ENCODE data around the gene TMEM184A. TPM values are rescaled to one million over a fixed set of nuclear protein-coding genes. Genes with fewer than 3 reads are reported as not detected.
A peak's percentile ranks its signal among the peaks of the same experiment; 100 is the strongest.

TMEM184A gene
- total and polyA plus RNA-seq, 2 of the 13 experiments (the other 11 are each of a cell fraction or from before 2014, with no cell fraction given) = 9.5 to 20.4 TPM

GRCh38 chr7:1555813-1556543 lies at the start of gene TMEM184A (continued):
- TF ChIP-seq ZNF414 (CRISPR knock-in tag; IDR thresholded peaks at IDR 0.05) = no peak; the same call in 1 of the 2 replicates
- TF ChIP-seq TP53 (CRISPR knock-in tag; conservative IDR thresholded peaks at IDR 0.05) = no peak; the same call in none of the 2 replicates
- peak; percentile 92 for TF ChIP-seq SAP130 (CRISPR knock-in tag; IDR thresholded peaks at IDR 0.05; ENCODE audit: low read depth)
- TF ChIP-seq SRY (CRISPR knock-in tag; IDR thresholded peaks at IDR 0.05) = 0 out of 2 replicates have a peak, but pooled peaks have one; percentile 18
- no peak for TF ChIP-seq NFYB (CRISPR knock-in tag; IDR thresholded peaks at IDR 0.05)
- no peak for TF ChIP-seq ZNF761 (CRISPR knock-in tag; conservative IDR thresholded peaks at IDR 0.05)
- TF ChIP-seq USF2 (IDR thresholded peaks at IDR 0.05; ENCODE audit: low read depth, low read length) = no peak
- peak; percentile 70; the same call in 1 of the 2 replicates for TF ChIP-seq USF2 (CRISPR knock-in tag; IDR thresholded peaks at IDR 0.05; ENCODE audit: borderline replicate concordance)
- peak; percentile 74 for TF ChIP-seq POLR2G (IDR thresholded peaks at IDR 0.05; ENCODE audit: low read depth, low read length)
- TF ChIP-seq ZFP62 (CRISPR knock-in tag; IDR thresholded peaks at IDR 0.05) = no peak
- peak; percentile 87 for TF ChIP-seq ARNT2 (CRISPR knock-in tag; IDR thresholded peaks at IDR 0.05; ENCODE audit: low read depth)
- no peak for TF ChIP-seq SRSF9 (IDR thresholded peaks at IDR 0.05; ENCODE audit: borderline replicate concordance, insufficient read depth, low read depth, low read length, poor library complexity, severe bottlenecking)
- TF ChIP-seq RXRB (CRISPR knock-in tag; IDR thresholded peaks at IDR 0.05; ENCODE audit: borderline replicate concordance) = peak; percentile 81
- peak; percentile 76 for TF ChIP-seq ZNF547 (CRISPR knock-in tag; IDR thresholded peaks at IDR 0.05)
- no peak for TF ChIP-seq FOXA1 (IDR thresholded peaks at IDR 0.05)
- peak; percentile 43; the same call in 1 of the 2 replicates for TF ChIP-seq FOXA1 (CRISPR knock-in tag; IDR thresholded peaks at IDR 0.05)
- peak; percentile 67; the same call in 1 of the 2 replicates for TF ChIP-seq SALL1 (CRISPR knock-in tag; IDR thresholded peaks at IDR 0.05)
- peak in 1 of 2 experiments; percentile 12; a peak in 1 of 4 replicates for TF ChIP-seq NR2F1 (CRISPR knock-in tag; IDR thresholded peaks at IDR 0.05)
- no peak; the same call in 1 of the 2 replicates for TF ChIP-seq KLF13 (CRISPR knock-in tag; IDR thresholded peaks at IDR 0.05)
- peak; percentile 85; the same call in 1 of the 2 replicates for TF ChIP-seq TFDP1 (CRISPR knock-in tag; IDR thresholded peaks at IDR 0.05; ENCODE audit: borderline replicate concordance)
- peak; percentile 32; the same call in 1 of the 2 replicates for TF ChIP-seq LBX2 (CRISPR knock-in tag; IDR thresholded peaks at IDR 0.05; ENCODE audit: borderline replicate concordance)
- TF ChIP-seq MAFF (IDR thresholded peaks at IDR 0.05; ENCODE audit: low read depth, low read length) = no peak
- peak; percentile 84; the same call in 1 of the 2 replicates for TF ChIP-seq ZBTB25 (CRISPR knock-in tag; IDR thresholded peaks at IDR 0.05)
- no peak for TF ChIP-seq MBD4 (IDR thresholded peaks at IDR 0.05; ENCODE audit: borderline replicate concordance, low read length)
- TF ChIP-seq SMARCC2 (IDR thresholded peaks at IDR 0.05) = no peak
- TF ChIP-seq NCOA2 (CRISPR knock-in tag; IDR thresholded peaks at IDR 0.05) = no peak; the same call in 1 of the 2 replicates

Data from HepG2 (cell line).